ENCODE results near the gene KCNRG.

DNA sequence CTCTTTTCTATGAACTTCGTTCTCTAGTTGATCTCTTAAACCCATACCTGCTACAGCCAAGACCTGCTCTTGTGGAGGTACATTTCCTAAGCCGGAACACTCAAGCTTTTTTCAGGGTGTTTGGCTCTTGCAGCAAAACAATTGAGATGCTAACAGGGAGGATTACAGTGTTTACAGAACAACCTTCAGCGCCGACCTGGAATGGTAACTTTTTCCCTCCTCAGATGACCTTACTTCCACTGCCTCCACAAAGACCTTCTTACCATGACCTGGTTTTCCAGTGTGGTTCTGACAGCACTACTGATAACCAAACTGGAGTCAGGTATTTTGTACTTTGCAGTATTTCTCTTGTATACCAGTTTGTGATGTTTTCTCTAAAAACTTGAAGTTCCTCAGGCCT, 506 bp downstream of the KCNRG start:
- TF ChIP-seq XRCC4 (IDR thresholded peaks at IDR 0.05; ENCODE audit: extremely low read depth, insufficient read depth, insufficient read length): no peak
- no peak for TF ChIP-seq SREBF1 (IDR thresholded peaks at IDR 0.05; ENCODE audit: borderline replicate concordance, low read depth, low read length)
- no peak for TF ChIP-seq MAX (CRISPR knock-in tag; IDR thresholded peaks at IDR 0.05)
- no peak for TF ChIP-seq SMARCC2 (IDR thresholded peaks at IDR 0.05; ENCODE audit: low read depth)
- no peak for TF ChIP-seq CTCF (IDR thresholded peaks at IDR 0.05 in 2 of 3, conservative IDR thresholded peaks at IDR 0.05 in 1 of 3; ENCODE audit: insufficient read depth in 2 of 3, low read depth in 1 of 3, low read length in 3 of 3)
- no peak for TF ChIP-seq GABPA (tag; conservative IDR thresholded peaks at IDR 0.05; ENCODE audit: low read depth)
- TF ChIP-seq CHD7 (IDR thresholded peaks at IDR 0.05; ENCODE audit: low read depth, low read length): no peak
- TF ChIP-seq PHF8 (IDR thresholded peaks at IDR 0.05; ENCODE audit: borderline replicate concordance, low read length): no peak
